Left lung (tissue), 10 donors: ENCODE measurements around the gene SPOP. TPM values are rescaled to one million over a fixed set of nuclear protein-coding genes. Genes with fewer than 3 reads are reported as not detected.

Experiments used
- ATAC-seq: fragments of 200-7000 bp; cut with Tn5 transposase; one replicate; pipeline ENCODE4 v1.9.1; 2020; ENCODE audit warnings: moderate library complexity
- DNase-seq, 4 donors: peaks; one replicate each; pipeline ENCODE4 v3.0.0-alpha.2; 2013 to 2020
- H3K27ac ChIP-seq, 2 donors: fragments of 200-600 bp; sonication (generic) in 1 of 2; one replicate each; pipeline versions ENCODE4 v1.5.0 to v1.8.0; 2020 to 2021
- H3K27me3 ChIP-seq, 2 donors: fragments of 200-600 bp; sonication (generic) in 1 of 2; one replicate each; pipeline versions ENCODE4 v1.5.0 to v1.8.0; 2020 to 2021
- H3K36me3 ChIP-seq, 2 donors: fragments of 200-600 bp; sonication (generic) in 1 of 2; one replicate each; pipeline versions ENCODE4 v1.5.0 to v1.8.0; 2020 to 2021
- H3K4me1 ChIP-seq, 2 donors: fragments of 200-600 bp; one replicate each; pipeline ENCODE4 v1.8.0; 2021
- H3K4me3 ChIP-seq, 2 donors: fragments of 200-600 bp; sonication (generic) in 1 of 2; one replicate each; pipeline versions ENCODE4 v1.5.0 to v1.8.0; 2020 to 2021; ENCODE audit warnings: mild to moderate bottlenecking in 1 of 2
- H3K9me3 ChIP-seq, 2 donors: fragments of 200-600 bp; sonication (generic) in 1 of 2; one replicate each; pipeline versions ENCODE4 v1.5.0 to v1.8.0; 2020 to 2021
- CTCF ChIP-seq, 2 donors: fragments of 200-600 bp; sonication (generic) in 1 of 2; IDR thresholded peaks; one replicate each; pipeline versions ENCODE4 v1.5.0 to v1.8.0; 2021; ENCODE audit warnings: antibody characterized with exemption in 2 of 2
- intact Hi-C, 2 donors: fragments of 100-400 bp; cut with DNase I; formaldehyde crosslinking; loops; one replicate each; pipeline versions ENCODE4 v1.11.2 to v1.14.2; 2022
- polyA plus RNA-seq, 6 donors: library from polyadenylated mRNA; unstranded; fragments of 120-200 nt; gene quantifications; one replicate each; pipeline ENCODE4 v1.2.1, GENCODE V29; 2013; ENCODE audit not compliant: insufficient read length in 6 of 6
- total RNA-seq, 2 donors: library from RNA; stranded (reverse); fragmentation: NEBNext Ultra II Directional; extraction: Animal tissue kit (Norgen Biotek cat#: 25700); gene quantifications; one replicate each; pipeline ENCODE4 v1.2.1, GENCODE V29; 2021
- donor health status: DM: no; HTN: yes; CAD: no.
- donor health status: DM: no; HTN: no; CAD: no.

Gene SPOP
- total and polyA plus RNA-seq, 8 donors = 68.7 to 89.6 (median 79.1) TPM

GRCh38 chr17:49602783-49603182 lies 75.1 kb downstream of the SPOP start:
- no peaks in the 10 kb centered on the region for H3K9me3 ChIP-seq
- no peaks in the 10 kb centered on the region for H3K27me3 ChIP-seq
- peaks cover 3 to 95% of the 10 kb centered on the region in 2 donors for H3K36me3 ChIP-seq
- TF ChIP-seq CTCF (IDR thresholded peaks at IDR 0.05) = no peak
- ATAC-seq = no peak
- H3K27ac ChIP-seq = no peak overlapping the region
- intact Hi-C loops = no loop called here
- H3K4me1 ChIP-seq = peaks cover 0 to 16% of the 10 kb centered on the region in 2 donors
- H3K4me3 ChIP-seq = no peak overlapping the region
- no peak for DNase-seq

GRCh38 chr17:49600949-49601348 lies 76.9 kb downstream of the SPOP start:
- Histone ChIP-seq H3K27ac (no peak overlapping the region), H3K4me3 (no peak overlapping the region), H3K9me3 (no peaks in the 10 kb centered on the region), H3K27me3 (no peaks in the 10 kb centered on the region), H3K36me3 (peaks cover 3 to 93% of the 10 kb centered on the region in 2 donors), H3K4me1 (peaks cover 0 to 22% of the 10 kb centered on the region in 2 donors)
- no peak for TF ChIP-seq CTCF (IDR thresholded peaks at IDR 0.05)
- intact Hi-C loops = no loop called here
- DNase-seq (no peak), ATAC-seq (no peak)

- peaks cover 0 to 19% of the 10 kb centered on the region in 2 donors for H3K4me1 ChIP-seq
- H3K36me3 ChIP-seq = peaks cover 3 to 85% of the 10 kb centered on the region in 2 donors
- TF ChIP-seq CTCF (IDR thresholded peaks at IDR 0.05) = no peak
- no peak overlapping the region for H3K4me3 ChIP-seq
- H3K9me3 ChIP-seq = no peaks in the 10 kb centered on the region
- H3K27me3 ChIP-seq = no peaks in the 10 kb centered on the region
- ATAC-seq = no peak
- no peak for DNase-seq
- H3K27ac ChIP-seq = peak overlapping the region in 1 of 2 donors; percentile 53
- intact Hi-C loops = no loop called here
Measured at GRCh38 chr17:49598918-49599317, 79.0 kb downstream of the SPOP start.

- peaks cover 3 to 80% of the 10 kb centered on the region in 2 donors for H3K36me3 ChIP-seq
- intact Hi-C loops = no loop called here
- ATAC-seq (no peak), DNase-seq (no peak)
- no peaks in the 10 kb centered on the region for H3K27me3 ChIP-seq
- H3K27ac ChIP-seq = peak overlapping the region in 1 of 2 donors; percentile 53
- TF ChIP-seq CTCF (IDR thresholded peaks at IDR 0.05) = no peak
- no peaks in the 10 kb centered on the region for H3K9me3 ChIP-seq
- peaks cover 0 to 19% of the 10 kb centered on the region in 2 donors for H3K4me1 ChIP-seq
- no peak overlapping the region for H3K4me3 ChIP-seq
Measured at GRCh38 chr17:49597928-49598655, 79.8 kb downstream of the SPOP start.

- intact Hi-C loops = no loop called here
- H3K36me3 ChIP-seq = peaks cover 3 to 82% of the 10 kb centered on the region in 2 donors
- no peaks in the 10 kb centered on the region for H3K27me3 ChIP-seq
- peak overlapping the region in 1 of 2 donors; percentile 53 for H3K27ac ChIP-seq
- DNase-seq (no peak), ATAC-seq (no peak)
- H3K9me3 ChIP-seq = no peaks in the 10 kb centered on the region
- peaks cover 0 to 19% of the 10 kb centered on the region in 2 donors for H3K4me1 ChIP-seq
- TF ChIP-seq CTCF (IDR thresholded peaks at IDR 0.05) = no peak
- no peak overlapping the region for H3K4me3 ChIP-seq
Measured at GRCh38 chr17:49597436-49597835, 80.5 kb downstream of the SPOP start.
